Epidermal melanocyte (primary cell): ENCODE results near the gene PTPN2.
"Not testable (repeated sequence)": the region's sequence is repeated elsewhere in the genome, so short reads cannot be mapped to it uniquely, and the experiment has no call there.

ENCODE experiments used
- DNase-seq: peaks from one replicate; pipeline ENCODE4 v3.0.0; 2011; ENCODE audit warnings: low spot score; ENCODE audit not compliant: insufficient read length

The PTPN2 gene

DNA sequence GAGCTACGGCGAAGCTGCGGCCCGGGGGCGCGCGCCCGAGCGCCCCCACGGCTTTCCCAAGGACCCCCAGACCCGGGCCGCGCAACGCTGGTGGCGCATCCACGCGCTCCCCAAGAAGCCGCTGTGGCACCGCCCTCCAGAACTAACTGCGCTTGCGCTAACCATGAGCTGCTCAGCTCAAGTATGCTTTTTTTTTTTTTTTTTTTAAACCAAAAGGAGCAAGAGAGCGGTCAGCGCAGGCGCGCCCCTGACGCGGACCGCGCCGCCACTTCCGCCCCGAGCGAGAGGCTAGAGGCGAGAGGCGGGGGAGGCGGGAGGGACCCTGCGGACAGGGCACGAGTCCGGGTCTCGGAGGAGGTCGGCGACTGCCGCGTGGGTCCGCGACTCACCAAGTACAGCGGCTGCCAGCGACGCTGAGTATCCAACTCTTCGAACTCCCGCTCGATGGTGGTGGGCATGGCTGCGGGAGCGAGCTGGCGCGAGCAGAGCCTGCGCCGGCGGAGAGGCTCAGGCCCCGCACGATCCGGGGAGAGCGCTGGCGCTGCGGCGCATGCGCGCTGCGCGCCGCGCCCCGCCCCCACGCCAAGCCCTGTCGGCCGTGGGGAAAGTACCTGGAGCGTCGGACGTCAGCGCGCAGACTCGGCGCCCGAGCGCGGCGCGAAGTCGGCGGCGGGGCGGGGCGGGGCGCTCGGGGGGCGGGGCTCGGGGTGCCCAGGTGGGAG, at the start of gene PTPN2:
PTPN2 (minus strand) TSS at position 554 of the 722 bp plus-strand sequence; CDS start at position 458, 96 bp downstream.
- peak; percentile 94 for DNase-seq

DNA sequence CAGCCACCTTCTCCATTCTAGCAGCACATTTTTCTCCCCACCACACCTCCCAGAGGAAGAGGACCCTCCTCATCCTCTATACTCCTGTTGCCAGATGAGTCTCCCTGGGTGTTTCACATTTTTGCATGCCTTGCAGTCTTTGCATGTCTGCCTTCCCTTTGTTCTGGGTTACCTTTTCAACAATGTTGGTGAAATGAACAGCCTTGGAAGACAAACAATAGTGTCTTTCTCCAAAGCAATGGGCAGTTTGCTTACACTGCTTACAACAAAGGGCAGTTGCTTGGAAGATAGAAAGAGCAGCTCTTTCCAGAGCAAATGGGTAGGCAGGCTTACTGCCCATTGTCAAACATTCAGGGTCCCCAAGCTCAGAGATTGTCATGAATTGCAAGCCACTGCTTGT, 49.3 kb upstream of the PTPN2 start:
- DNase-seq: no peak

DNA sequence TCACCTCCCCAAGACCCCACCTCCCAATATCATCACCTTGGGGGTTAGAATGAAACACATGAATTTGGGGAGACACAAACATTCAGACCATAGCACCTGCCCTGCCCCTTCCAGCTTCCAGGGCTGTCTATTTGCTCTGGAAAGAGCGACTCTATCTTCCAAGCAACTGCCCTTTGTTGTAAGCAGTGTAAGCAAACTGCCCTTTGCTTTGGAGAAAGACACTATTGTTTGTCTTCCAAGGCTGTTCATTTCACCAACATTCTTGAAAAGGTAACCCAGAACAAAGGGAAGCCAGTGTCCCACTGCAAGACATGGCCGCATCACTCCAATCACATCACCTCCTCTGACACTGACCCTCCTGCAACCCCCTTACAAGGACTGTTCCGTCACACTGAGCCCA, 46.9 kb upstream of the PTPN2 start:
- no peak for DNase-seq

DNA sequence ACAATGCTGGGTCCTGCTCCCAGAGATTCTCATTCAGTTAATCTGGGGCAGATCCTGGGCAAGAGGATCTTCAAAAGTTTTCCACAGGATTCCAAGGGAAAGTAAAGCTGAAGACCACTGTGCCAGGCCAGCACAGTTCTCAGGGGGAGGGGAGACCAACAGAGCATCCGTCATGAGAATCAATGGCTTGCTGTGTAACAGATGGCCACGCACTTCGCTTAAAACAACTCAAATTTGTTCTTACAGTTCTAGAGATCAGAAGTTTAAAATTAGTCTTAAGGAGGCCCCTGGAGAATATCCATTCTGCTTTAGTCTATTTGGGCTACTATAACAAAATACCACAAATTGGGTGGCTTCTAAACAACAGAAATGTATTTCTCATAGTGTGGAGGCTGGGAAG, 46.3 kb upstream of the PTPN2 start:
- no peak for DNase-seq

DNA sequence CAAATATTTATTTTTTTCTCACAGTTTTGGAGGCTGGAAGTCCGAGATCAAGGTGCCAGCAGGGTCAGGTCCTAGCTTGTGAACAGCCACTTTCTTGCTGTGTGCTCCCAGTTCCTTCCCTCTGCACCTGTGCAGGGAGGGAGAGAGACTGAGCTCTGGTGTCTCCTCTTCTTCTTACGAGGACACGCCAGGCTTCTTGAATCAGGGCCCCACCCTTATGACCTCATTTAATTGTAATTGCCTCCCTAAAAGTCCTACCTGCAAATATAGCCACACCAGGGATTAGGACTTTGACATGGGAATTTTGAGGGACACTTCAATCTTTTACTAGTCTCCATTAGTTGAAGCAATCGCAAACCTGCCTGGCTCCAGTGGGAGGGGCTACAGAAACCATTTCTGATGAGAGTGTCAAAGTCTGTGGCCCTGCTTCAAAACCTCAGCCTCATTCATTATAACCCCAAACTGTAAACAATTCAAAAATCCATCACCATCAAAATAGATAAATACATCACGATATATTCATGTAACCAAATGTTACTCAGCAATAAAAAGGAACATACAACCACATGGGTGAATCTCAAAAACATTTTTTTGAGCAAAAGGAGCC, 45.5 kb upstream of the PTPN2 start:
- DNase-seq: no peak

DNA sequence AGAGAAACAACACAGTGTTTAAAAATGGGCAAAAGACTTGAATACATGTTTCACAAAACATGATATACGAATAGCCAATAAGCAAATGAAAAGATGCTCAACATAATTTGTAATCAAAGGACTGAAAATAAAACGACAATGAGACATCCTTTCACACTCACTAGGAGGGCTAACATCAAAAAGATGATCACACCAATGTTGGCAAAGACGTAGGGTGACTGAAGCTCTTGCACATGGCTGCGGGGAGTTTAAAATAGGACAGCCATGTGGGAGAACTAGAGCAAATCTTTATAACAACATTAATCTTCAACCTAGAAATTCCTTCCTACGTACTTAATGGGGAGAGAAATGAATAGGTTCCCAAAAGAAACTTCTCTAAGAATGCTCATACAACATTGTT, 44.6 kb upstream of the PTPN2 start:
- no peak for DNase-seq

DNA sequence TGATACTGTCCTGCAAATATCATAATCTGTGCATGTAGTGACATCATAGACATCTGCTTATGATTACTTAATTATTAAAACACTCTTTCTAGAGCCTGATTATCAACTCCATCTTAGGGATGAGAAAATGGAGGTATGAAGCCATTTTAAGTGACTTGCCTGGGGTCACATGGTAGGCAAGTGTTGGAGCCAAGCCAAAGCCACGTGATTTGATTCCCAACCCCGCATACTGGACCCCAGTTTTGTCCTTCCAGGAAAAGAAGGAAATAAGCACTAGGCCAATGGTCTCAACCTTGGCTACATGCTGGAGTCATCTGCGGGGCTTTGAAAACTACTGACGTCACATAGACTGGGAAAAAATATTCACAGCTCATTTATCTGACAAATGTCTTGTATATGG, 44.2 kb upstream of the PTPN2 start:
- no peak for DNase-seq

DNA sequence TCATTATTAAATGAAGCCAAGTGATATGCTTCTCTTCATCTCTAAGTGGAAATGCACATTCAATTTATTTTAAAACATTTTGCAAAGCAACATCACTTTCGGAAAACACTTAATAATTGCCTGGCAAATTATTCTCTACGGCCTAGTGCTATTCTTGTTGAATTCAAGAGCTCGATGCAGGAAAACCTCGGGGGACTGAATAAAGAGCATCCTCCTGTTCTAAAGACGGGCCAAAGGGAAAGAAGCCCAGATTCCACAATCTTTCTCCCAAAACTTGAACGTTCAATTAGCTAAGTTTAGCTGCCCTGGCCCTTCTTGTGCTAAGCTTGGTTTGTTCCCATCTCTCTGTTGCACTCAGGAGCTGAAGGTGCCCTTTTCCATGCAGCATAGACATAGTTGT, 40.6 kb upstream of the PTPN2 start:
- DNase-seq: no peak

DNA sequence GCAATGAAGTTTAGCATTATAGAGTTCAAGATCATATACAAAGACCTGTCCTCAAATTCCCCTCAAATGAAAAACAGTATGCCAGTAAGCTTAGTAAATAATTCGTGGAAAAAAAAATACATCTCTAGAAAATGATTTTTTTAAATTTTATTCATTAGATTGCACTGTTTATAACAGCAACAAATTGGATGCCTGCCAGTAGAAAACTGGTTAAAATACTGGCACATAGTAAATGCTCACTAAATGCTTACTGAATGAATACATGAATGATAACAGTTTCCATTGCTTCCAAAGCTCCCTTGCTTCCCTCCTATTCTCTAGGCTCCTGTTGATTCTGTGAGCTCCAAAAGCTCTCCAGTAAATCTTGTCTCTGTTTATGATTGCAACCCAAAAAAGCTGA, 38.2 kb upstream of the PTPN2 start:
- no peak for DNase-seq

DNA sequence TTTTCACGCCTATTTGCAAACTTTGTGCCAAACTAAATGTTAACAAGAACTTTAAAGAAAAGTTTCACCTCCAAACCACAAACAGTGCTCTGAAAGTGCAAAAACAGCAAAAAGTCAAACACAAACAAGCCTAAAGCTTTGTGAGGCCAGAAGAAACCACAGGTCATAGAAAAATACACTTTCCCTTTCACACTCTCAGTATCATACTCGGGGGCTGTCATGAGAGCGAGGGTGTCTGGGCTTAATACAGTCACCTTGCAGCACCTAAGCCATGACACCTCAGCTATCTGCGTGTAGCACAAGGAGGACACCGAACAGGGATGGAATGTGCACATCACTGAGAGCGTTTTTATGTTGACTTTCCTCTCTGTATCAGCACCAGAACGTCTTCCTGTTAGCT, 37.1 kb upstream of the PTPN2 start:
- no peak for DNase-seq

DNA sequence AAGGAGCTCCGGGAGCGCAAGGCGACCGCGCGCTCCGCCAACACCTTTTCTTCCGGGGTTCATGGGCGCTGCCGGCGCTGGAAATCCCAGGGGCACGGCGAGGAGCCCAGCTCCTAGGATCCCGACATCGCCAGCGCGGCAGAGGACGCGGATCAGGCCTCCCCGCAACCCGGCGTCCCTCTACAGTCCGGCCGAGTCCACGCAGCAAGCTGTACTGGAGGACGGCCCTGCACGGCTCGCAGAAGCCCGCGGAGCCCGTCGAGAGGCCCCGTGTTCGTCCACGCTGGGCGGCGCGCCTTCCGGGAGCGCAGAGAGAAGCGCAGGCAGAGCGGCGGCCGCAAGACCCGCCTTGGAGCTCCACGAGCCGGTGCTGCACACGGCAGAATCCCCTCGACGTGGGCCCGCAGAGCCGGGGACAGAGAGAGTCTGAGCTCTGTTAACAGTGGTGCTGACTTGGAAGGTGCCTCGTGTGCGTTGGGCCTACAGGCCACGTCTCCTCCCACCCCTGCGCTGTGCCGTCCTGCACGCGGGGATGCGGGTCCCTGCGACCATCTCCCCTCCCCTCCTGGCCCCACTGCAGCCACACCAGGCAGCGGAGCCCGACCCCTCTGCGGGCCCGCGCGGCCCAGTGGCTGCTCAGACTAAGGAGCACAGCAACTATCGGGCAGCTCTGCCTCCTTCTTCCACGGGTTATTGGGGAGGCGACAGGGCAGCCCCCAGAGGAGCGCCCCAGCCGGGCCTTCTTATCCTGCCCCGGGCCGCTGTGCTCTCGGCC, 28.1 kb upstream of the PTPN2 start:
- no peak for DNase-seq

DNA sequence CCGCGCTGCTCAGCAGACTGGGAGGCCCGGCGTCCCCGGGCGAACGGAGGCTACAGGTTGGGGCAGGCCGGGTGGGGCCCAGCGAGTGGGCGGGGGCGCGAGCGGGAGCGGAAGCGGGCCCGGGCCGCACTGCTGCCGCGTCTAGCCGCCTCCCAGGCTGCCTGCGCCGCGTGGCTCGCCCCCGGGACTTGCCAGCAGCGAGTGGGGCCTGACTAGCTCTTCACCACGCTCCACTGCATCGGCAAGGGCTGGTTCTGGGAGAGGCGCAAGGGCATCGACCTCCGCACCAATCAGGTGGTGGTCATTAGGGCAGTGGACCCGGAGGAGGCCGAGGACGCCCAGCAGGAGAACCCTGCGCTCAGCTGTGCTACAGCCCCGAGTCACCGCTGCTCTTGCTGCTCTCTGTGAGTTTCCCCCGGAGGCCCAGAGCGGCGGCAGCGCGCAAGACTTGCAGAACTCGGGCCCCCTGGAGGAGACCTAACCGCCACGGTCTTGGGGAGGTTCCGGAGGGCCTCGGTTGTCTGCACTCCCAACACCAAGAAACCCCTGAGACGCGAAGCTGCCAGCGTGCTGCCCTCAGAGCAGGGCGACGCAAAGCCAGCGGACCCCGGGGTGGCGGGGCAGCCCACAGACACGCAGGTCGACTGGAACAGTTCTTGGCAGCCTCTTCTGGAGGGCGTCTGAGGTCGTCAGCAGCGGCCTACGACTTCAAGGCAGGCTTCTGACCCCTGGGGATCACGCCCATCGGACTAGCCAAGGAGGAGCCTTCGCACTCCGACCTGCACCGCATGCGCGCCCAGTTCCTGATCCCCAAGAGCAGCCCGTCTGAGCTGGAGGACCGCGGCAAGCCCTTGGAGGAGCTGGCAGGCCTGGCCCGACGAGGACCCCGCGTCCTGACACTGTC, 27.2 kb upstream of the PTPN2 start:
- DNase-seq: no peak

DNA sequence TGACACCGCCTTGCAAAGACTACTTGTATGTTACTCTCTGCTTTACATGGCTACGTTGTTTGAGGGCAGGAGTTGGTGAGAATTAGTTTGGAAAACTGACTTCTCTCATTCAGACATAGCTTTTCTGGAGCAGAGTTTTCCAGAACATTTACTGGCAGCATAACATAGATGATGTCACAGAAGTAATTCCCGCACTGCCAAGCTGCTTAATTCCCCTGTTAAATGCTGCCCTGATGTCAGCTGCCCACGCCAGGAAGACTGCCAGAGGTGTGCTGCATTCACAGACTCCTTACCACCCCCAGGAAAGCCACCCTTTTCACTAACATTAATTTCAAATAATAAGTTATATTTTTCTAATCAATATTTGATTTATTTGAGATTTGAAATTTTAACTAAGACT, 24.7 kb upstream of the PTPN2 start:
- no peak for DNase-seq

DNA sequence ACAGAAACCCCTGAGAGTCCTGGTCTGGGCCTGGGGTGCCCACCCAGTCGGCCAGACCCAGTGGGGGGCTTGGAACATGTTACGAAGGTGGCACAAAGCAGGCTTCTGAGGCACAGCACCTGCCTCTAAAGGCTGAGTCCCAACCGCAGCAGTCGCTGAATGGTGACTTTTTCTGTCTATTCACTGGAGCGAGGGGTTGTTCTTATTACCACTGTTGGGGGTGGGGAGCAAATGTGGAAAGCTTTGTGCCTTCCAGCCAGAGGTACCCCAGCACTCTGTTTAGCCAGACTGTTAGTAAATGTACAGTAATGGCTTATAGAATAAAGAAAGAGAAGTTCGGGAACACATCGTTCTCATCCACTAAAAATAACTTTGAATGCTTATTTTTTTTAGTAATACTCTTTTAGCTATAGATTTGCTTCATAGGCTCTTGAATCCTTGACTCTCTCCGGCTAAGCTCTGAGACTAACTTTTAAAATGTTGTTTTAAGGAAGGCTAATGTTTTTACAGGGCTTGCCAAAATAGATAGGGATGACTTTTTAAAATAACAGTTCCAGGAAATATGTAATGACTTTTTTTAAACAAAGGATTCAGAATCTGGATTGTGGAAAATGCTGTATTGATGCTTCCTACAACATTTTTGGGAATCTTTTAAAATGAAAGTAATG, 23.4 kb upstream of the PTPN2 start:
- DNase-seq: no peak

DNA sequence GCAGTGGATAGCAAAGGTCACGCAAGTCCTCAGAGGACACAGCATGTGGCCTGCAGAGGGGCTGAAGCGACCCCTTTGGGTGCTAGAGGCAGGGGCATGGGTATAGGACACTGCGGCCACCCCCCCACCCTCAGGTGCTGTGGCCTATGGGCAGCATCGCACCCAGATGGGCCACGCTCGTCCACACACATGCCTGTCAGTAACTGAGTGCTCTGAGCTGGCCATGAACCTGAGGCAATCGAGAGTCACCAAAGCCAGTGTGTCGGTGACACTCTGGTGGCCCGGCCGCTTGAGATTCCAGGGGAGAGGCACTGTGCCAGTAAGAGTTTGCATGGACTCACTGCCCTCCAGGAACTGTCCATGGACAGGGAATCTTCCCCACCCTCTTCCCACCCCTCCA, 22.7 kb upstream of the PTPN2 start:
- DNase-seq: no peak

DNA sequence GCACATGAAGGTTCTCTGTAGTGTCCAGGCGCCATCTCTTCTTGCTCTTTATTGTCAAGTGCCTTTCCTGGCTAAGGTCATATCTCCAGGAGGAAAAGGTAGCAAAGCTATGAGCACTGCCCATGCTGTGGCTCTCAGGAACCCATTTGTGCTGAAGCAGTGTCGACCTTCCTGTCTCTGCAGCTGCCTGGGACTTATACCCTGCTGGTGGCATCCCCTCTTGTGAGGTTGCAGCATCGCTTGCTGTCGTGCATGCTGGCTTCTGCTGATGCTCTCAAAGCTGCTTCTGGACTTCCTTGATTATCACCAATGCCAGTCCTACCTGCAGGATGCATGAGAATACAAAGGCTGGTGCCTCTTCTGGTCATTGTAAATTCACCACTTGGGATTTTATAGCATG, 22.1 kb upstream of the PTPN2 start:
- no peak for DNase-seq

DNA sequence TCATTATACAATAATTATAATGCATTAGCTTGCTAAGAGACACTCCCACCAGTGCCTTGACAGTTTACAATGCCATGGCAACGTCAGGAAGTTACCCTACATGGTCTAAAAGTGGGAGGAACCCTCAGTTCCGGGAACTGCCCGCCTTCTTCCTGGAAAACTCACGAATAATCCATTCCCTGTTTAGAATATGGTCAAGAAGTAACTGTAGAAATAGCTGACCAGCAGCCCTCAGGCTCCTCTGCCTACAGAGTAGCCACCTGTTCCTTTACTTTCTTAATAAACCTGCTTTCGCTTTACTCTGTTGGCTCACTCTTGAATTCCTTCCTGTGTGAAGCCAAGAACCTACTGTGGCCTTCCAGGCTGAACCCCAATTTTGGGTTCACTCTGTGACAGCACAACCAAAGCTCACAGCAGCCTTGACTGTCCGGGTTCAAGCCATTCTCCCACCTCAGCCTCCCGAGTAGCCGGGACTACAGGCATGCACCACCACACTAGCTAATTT, 20.0 kb upstream of the PTPN2 start:
- no peak for DNase-seq

DNA sequence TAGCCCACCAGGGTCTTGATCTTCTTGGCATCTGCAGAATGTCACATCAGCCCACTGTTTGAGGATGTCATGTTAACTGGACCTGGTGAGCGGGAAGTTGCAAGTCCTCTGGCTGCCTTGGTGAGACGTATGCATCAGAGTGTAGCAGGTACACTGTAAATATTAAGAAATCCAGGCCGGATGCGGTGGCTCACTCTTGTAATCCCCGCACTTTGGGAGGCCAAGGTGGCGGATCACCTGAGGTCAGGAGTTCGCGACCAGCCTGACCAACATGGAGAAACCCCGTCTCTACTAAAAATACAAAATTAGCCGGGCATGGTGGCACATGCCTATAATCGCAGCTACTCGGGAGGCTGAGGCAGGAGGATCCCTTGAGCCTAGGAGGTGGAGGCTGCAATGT, 17.2 kb upstream of the PTPN2 start:
- DNase-seq: not testable (repeated sequence)

DNA sequence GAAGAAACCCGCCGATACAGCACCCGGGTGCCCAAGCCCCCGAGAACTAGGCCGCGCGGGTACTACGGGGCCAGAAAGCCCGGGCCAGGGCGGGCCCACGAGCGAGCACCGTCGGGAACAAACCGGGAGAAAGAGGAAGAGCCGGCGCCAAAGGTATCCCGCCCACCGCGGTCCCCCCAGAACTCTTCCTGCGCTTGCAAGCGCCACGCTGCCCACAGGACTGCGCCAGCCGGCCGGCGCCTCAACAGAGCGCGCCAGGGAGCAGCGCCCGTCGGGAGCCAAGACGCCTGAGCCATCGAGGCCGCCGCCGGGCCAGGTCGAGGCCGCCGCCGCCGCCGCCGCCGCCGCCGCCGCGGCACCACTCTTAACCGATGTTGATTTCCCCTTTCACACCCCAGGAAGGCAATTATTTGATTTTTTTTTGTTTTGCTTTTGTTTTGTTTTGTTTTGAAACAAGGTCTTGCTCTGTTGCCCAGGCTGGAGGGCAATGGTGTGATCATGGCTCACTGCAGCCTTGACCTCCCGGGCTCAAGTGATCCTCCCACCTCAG, 12.8 kb upstream of the PTPN2 start:
- not testable (repeated sequence) for DNase-seq

DNA sequence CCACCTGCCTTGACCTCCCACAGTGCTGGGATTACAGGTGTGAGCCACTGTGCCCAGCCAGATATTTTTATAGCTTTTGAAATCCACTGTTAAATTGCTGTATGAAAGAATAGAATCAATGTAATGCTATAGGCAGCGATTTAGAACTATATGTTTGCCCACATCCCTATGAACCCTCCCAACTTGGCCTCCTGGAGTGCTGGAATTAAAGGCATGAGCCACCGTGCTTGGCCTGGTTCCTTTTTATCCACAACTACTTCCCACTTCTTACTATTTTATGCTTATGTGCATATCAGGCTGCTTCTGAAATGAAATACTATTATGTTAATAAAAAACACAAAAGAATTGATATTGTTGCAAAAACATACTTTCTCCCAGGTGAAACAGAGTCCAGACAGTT, 11.6 kb upstream of the PTPN2 start:
- DNase-seq: no peak

DNA sequence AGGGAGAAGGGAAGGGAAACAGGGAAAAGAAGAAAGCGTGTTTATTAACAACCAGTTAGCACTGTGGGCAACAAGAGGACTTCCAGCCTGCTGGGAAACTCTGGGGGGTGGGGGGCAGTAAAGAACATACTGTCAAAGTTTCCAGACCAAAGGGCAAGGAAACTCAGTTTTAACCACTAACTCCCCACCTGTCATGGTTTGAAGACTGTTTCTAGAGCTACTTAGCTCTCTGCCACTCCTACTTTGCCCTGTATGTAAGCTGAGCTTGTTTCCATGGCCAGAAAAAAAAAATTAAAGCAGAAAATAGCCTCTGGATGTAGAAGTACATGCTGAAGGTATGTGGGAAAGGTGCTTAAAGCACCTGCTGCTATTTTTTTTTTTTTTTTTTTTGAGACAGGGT, 11.0 kb upstream of the PTPN2 start:
- DNase-seq: no peak
